ENCODE results near the gene PLSCR5. TPM values are rescaled to one million over a fixed set of nuclear protein-coding genes. Genes with fewer than 3 reads are reported as not detected.
A peak's percentile ranks its signal among the peaks of the same experiment; 100 is the strongest.

The PLSCR5 gene
- total RNA-seq, 1 donor from 2014 or later = not detected

GRCh38 chr3:146598535-146598934, 6.6 kb downstream of the PLSCR5 start:
- DNase-seq = no peak
- Histone ChIP-seq H3K27ac (replicated peaks) (no peak overlapping the region), H3K27me3 (ENCODE audit: low read depth) (no peaks in the 10 kb centered on the region), H3K36me3 (no peaks in the 10 kb centered on the region), H3K4me3 (no peak overlapping the region), H3K9me3 (replicated peaks) (no peaks in the 10 kb centered on the region), H3K4me1 (no peaks in the 10 kb centered on the region)
- intact Hi-C loops (cut with micrococcal nuclease) = no loop called here
- TF ChIP-seq CTCF (IDR thresholded peaks at IDR 0.05; ENCODE audit: borderline replicate concordance) = no peak

GRCh38 chr3:146594843-146595482, 10.2 kb downstream of the PLSCR5 start:
- Histone ChIP-seq H3K4me1 (no peaks in the 10 kb centered on the region), H3K4me3 (no peak overlapping the region), H3K36me3 (no peaks in the 10 kb centered on the region), H3K27me3 (ENCODE audit: low read depth) (no peaks in the 10 kb centered on the region), H3K27ac (replicated peaks) (no peak overlapping the region), H3K9me3 (replicated peaks) (no peaks in the 10 kb centered on the region)
- TF ChIP-seq CTCF (IDR thresholded peaks at IDR 0.05; ENCODE audit: borderline replicate concordance) = peak; percentile 44
- intact Hi-C loops (cut with micrococcal nuclease) = no loop called here
- DNase-seq = no peak

- intact Hi-C loops (cut with micrococcal nuclease) = no loop called here
- Histone ChIP-seq H3K36me3 (no peaks in the 10 kb centered on the region), H3K9me3 (replicated peaks) (no peaks in the 10 kb centered on the region), H3K27me3 (ENCODE audit: low read depth) (no peaks in the 10 kb centered on the region), H3K4me3 (no peak overlapping the region), H3K4me1 (no peaks in the 10 kb centered on the region), H3K27ac (replicated peaks) (no peak overlapping the region)
- no peak for DNase-seq
- no peak for TF ChIP-seq CTCF (IDR thresholded peaks at IDR 0.05; ENCODE audit: borderline replicate concordance)
These were observed 11.4 kb downstream of the PLSCR5 start for GRCh38 chr3:146593776-146594175.

GRCh38 chr3:146590521-146590920, 14.6 kb downstream of the PLSCR5 start:
- intact Hi-C loops (cut with micrococcal nuclease) = no loop called here
- no peak overlapping the region for H3K27ac ChIP-seq (replicated peaks)
- no peaks in the 10 kb centered on the region for H3K4me1 ChIP-seq
- H3K4me3 ChIP-seq = no peak overlapping the region
- no peaks in the 10 kb centered on the region for H3K27me3 ChIP-seq (ENCODE audit: low read depth)
- DNase-seq = no peak
- no peaks in the 10 kb centered on the region for H3K9me3 ChIP-seq (replicated peaks)
- no peaks in the 10 kb centered on the region for H3K36me3 ChIP-seq
- no peak for TF ChIP-seq CTCF (IDR thresholded peaks at IDR 0.05; ENCODE audit: borderline replicate concordance)

- H3K9me3 ChIP-seq (replicated peaks) = no peaks in the 10 kb centered on the region
- H3K36me3 ChIP-seq = no peaks in the 10 kb centered on the region
- no peaks in the 10 kb centered on the region for H3K4me1 ChIP-seq
- peak; percentile 67 for TF ChIP-seq CTCF (IDR thresholded peaks at IDR 0.05; ENCODE audit: borderline replicate concordance)
- H3K4me3 ChIP-seq = no peak overlapping the region
- no peak overlapping the region for H3K27ac ChIP-seq (replicated peaks)
- intact Hi-C loops (cut with micrococcal nuclease) = no loop called here
- no peak for DNase-seq
- no peaks in the 10 kb centered on the region for H3K27me3 ChIP-seq (ENCODE audit: low read depth)
These were observed 15.1 kb downstream of the PLSCR5 start for GRCh38 chr3:146589899-146590508.

All from left ventricle myocardium inferior (tissue), 1 donor.